ENCODE measurements around the gene TERB2.

- TF ChIP-seq GATA3 (IDR thresholded peaks at IDR 0.05; ENCODE audit: low read depth, low read length) (no peak), GATA2 (IDR thresholded peaks at IDR 0.05; ENCODE audit: low read depth, low read length) (no peak)
Observed at GRCh38 chr15:44909423-44909822, 47.1 kb upstream of the TERB2 start.
